ENCODE data around the gene SRSF11.

SRSF11 gene

DNA sequence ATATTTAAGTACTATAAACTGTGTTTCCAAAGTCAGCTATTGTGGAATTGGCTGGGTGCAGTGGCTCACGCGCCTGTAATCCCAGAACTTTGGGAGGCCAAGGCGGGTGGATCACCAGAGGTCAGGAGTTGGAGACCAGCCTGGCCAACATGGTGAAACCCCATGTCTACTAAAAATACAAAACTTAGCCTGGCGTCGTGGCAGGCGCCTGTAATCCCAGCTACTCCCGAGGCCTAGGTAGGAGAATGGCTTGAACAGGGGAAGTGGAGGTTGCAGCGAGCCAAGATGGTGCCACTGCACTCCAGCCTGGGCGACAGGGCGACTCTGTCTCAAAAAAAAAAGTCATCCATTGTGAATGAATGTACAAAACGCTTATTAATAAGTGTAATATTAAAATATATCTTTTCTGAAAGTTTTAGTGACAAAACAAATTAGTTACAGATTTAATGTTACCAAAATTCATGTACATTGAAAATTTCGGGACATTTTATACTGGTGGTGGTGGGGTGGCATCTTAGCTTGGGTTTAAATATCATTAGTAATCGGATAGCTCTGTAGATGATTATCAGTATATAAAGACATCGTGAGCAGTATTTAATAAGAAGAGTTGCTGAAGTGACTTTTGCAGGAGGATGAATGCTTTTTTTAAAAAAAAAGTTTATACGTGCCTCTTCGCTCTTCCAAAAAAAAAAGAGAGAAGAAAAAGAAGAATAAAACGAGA, 503 bp upstream of the SRSF11 start:
- no peak for DNase-seq (ENCODE audit: low spot score)

DNA sequence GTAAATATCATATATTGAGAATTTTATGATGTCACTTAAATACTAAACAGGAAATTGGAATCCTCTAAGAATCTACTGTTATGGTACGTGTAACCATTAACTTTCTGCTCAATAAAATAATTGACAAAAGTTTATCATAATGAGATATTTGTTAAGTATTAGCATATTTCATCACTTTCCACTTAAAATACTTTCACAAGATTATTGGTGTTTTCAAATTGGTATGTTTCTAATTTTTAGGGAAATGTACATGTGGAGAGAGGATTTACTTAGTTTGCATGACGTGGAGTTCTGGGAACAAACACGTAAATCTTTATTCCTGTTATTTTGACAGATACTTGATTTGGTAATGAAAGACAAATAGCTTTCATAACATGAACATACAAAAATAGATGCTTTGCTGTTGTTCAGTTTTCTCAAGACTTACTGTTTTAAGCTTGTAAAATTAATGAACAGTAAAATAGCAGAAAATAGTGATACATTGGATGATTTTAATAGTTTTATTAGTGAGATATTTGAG, 1.6 kb downstream of the SRSF11 start:
- no peak for DNase-seq (ENCODE audit: low spot score)

- DNase-seq (ENCODE audit: low spot score): no peak
Observed at GRCh38 chr1:70224954-70225353, 3.8 kb downstream of the SRSF11 start.

- DNase-seq (ENCODE audit: low spot score): peak; percentile 2
Observed at GRCh38 chr1:70227439-70227838, 6.3 kb downstream of the SRSF11 start.

DNA sequence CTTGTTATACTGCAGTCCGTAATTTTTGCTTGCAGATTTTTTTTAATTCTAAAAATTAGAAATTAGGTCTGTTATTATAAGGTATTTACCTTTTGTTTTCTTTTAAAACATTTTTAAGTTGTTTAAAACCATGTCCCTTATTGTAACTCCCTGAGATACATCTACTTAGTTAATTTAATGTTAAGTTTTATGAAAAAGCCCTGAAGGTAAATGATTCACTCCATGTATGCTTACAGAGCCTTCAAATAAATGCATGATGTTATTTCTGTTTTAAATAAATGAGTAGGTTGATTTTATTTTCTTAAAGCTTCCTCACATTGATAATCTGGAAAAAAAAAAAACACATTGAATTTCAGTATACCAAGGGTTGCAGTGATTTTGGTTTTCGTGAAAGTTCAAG, 7.5 kb downstream of the SRSF11 start:
- no peak for DNase-seq (ENCODE audit: low spot score)

- DNase-seq (ENCODE audit: low spot score): no peak
Observed at GRCh38 chr1:70231475-70231874, 10.3 kb downstream of the SRSF11 start.

DNA sequence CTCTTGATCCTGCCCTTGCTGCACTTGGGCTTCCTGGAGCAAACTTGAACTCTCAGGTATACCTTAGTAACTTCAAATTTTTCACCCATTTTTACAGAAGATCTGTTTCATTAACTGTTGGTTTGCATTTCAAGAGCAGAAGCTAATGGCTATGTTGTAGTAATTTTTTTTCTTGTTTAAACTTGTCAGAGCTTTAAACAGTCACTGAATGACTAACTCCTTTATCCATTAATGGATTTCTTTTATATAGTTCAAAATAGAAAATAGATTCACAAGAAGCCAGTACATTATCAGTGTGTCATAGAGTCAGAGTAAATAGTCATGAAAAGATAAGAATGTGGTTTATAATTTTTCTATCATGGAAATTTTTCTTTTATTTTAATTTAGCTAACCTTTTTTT, 13.6 kb downstream of the SRSF11 start:
- no peak for DNase-seq (ENCODE audit: low spot score)

DNA sequence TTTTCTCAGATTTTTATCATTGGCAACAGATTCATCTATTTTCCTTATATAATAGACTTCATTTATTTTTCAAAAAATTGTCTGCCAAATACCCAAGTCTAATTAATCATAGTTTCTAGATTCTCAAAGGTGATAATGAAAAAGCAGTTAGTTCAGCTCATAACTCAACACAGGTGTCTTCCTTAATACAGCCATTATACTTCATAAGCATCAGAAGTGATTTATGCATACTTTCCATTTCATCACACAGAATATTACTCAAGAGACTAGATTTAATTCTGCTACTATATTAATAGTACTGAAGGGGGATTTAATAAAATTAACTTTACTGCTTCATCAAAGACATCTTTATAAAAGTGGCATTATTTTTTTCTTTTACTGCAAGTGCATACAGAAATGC, 18.8 kb downstream of the SRSF11 start:
- DNase-seq (ENCODE audit: low spot score): no peak

GRCh38 chr1:70247122-70247521, 25.9 kb downstream of the SRSF11 start:
- no peak for DNase-seq (ENCODE audit: low spot score)

- DNase-seq (ENCODE audit: low spot score): no peak
Observed at GRCh38 chr1:70247768-70248167, 26.6 kb downstream of the SRSF11 start.

DNA sequence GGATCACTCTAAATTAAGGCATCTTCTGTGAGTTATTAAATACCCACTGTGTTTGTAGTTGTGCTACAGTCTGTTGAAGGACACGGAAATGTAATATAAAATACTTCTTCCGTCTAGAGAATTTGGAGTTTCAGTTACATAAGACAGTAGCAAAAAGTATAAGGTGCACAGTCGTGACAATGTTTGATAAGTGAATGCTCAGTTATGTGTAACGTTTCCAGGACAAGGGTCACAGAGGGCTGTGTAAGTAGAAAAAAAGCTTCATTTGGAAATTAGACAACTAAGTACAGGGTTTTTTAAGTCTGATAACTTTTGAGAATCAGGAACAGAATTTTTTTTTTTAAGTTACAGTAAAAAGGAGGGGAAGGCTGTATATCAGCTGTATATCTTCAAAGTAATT, 27.5 kb downstream of the SRSF11 start:
- DNase-seq (ENCODE audit: low spot score): no peak

GRCh38 chr1:70256664-70257063, 35.5 kb downstream of the SRSF11 start:
- DNase-seq (ENCODE audit: low spot score): no peak

DNA sequence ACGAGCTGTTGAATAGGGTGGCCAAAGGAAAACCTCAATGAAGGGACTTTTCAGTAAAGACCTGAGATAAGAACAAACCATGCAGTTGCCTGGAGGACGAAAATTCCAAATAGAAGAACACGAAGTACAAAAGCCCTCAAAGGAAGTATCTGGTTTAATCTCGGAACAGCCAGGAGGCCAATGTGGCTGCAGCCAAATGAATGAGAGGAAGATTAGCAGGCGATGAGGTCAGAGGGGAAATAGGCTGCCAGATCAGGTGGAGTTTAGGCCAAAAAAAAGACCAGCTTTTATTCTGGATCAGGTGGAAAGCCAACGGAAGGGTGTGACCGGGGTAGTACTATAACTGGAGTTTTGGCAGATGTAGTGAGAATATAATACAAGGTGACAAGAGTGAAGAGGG, 43.7 kb downstream of the SRSF11 start:
- no peak for DNase-seq (ENCODE audit: low spot score)

- DNase-seq (ENCODE audit: low spot score): no peak
Observed at GRCh38 chr1:70265946-70266345, 44.8 kb downstream of the SRSF11 start.

DNA sequence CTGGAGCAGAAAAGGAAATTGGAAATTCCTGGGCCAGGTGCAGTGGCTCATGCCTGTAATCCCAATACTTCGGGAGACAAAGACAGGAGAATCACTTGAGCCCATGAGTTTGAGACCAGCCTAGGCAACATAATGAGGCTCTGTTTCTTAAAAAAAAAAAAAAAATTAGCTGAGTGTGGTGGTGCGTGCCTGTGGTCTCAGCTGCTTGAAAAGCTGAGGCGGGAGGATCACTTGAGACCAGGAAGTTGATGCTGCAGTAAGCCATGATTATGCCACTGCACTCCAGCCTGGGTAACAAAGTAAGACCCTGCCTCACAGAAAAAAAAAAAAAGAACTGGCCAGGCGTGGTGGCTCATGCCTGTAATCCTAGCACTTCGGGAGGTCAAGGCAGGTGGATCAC, 56.7 kb downstream of the SRSF11 start:
- no peak for DNase-seq (ENCODE audit: low spot score)

- no peak for DNase-seq (ENCODE audit: low spot score)
Observed at GRCh38 chr1:70278710-70279109, 57.5 kb downstream of the SRSF11 start.

- DNase-seq (ENCODE audit: low spot score): no peak
Observed at GRCh38 chr1:70284366-70284765, 63.2 kb downstream of the SRSF11 start.

- DNase-seq (ENCODE audit: low spot score): no peak
Observed at GRCh38 chr1:70286453-70286852, 65.3 kb downstream of the SRSF11 start.

- no peak for DNase-seq (ENCODE audit: low spot score)
Observed at GRCh38 chr1:70288166-70288565, 67.0 kb downstream of the SRSF11 start.

GRCh38 chr1:70290218-70290617, 69.0 kb downstream of the SRSF11 start:
- no peak for DNase-seq (ENCODE audit: low spot score)

DNA sequence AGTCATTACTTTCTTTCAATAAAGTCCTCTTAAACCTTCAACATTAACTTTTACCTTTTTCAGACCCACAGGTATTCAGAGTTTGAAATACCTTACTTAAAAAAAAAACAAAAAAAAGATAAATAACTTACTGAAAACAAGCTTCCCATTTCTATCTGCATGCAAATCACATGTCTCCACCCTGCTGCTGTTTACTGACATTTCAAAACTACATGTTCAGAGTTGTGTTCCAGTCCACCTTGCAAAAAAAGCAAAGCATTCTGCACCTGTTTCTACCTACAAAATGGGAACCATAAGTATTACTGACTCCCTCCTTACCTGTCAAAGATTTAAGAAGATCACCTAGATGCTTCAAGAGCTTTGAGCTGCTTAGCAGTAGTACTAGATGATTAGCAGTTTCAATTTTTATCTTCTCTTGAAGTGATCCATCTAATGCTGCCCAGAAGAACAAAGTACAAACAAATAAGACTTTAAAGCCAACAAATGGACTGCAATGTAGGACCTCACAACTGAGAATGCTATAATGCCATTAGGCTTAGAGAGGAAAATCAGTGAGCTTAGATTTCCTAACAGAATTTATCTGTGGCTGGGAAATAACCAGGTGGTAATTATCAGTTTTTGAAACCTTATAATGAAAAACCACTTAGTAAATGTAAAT, 72.1 kb downstream of the SRSF11 start:
- DNase-seq (ENCODE audit: low spot score): no peak

- DNase-seq (ENCODE audit: low spot score): no peak
Observed at GRCh38 chr1:70295749-70296148, 74.6 kb downstream of the SRSF11 start.

GRCh38 chr1:70299472-70299871, 78.3 kb downstream of the SRSF11 start:
- DNase-seq (ENCODE audit: low spot score): no peak

Data from CD4-positive, alpha-beta T cell treated with Interleukin-15 for 4 hours (primary cell).